ENCODE results near the gene USP31. TPM values are rescaled to one million over a fixed set of nuclear protein-coding genes. Genes with fewer than 3 reads are reported as not detected.

The USP31 gene
- total and polyA plus RNA-seq, 3 experiments from 2014 or later: 0.87 to 9.7 (median 8.2) TPM

DNA sequence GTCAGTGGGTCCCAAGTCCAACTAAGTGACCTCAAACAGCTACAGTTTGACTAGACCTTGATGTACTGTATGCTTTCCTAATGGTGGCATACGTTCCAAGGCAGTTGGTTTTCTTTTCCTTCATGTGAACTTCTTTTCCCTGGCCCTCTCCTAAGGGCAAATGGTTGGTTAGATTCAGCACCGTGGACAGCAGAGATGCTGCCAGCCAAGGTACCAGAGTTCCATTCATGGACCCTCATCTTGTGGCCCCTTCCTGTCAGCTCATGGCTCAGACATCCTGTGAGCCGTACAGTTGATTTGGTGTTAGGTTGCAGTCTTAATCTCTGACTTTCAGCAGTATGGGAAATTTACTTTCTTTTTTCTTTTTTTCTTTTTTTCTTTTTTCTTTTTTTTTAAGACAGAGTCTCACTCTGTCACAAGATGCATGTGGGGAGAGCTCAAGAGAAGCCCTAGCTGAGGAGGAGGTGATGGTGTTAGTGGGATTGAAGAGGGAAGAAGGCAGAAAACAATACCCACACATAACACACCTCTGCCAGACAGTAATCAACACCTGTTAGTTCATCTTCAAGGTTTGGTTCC is 122.4 kb downstream of the USP31 start:
- H3K36me3 Mint-ChIP-seq: no peaks in the 10 kb centered on the region
- Histone ChIP-seq H3K27me3 (ENCODE audit: insufficient read depth, low read length, poor library complexity, severe bottlenecking) (peaks cover 3% of the 10 kb centered on the region), H3K27ac (ENCODE audit: low read depth, low read length) (no peak overlapping the region), H3K36me3 (ENCODE audit: insufficient read depth, low read length) (no peaks in the 10 kb centered on the region), H3K9me3 (ENCODE audit: low read length) (no peaks in the 10 kb centered on the region), H3K4me3 (ENCODE audit: low read length) (no peak overlapping the region), H3K4me1 (ENCODE audit: insufficient read depth, low read length) (no peaks in the 10 kb centered on the region)
- no peak for DNase-seq
- no peak overlapping the region for H3K4me3 Mint-ChIP-seq
- ChIA-PET POLR2A (no interaction called here), CTCF (no interaction called here)
- H3K4me1 Mint-ChIP-seq: no peaks in the 10 kb centered on the region
- H3K27me3 Mint-ChIP-seq: peaks cover 12 to 31% of the 10 kb centered on the region in 2 donors
- peaks cover 0 to 2% (median 0%) of the 10 kb centered on the region in 5 donors for H3K9me3 Mint-ChIP-seq
- H3K27ac Mint-ChIP-seq: no peak overlapping the region

DNA sequence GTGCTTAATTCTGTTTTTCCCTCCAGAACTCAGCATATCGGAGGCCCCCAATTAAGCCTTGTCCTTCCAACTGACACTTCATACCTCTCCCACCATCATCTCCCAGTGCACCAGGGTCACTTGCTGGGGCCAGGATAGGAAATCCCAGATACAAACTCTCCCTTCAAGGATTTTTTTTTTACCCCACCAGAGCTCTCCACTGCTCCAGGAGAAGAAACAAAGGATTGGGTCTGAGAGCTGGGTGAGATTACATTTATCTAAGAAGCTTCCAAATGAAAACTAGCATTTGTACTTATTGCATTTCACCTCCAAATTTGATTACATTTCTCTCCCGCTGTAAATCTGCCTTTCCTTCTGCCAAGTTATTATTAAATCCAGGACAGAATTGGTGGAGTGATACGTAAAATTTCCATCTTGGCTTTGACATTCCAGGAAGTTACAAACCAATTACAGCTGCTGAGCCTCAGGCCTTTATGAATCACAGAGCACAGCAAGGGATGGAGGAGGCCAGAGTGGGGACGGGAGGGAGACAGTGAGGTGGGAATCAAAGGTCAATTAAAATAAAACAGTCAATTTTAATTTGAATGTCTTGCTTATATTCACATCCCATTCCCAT is 123.5 kb downstream of the USP31 start:
- ChIA-PET CTCF (no interaction called here), POLR2A (no interaction called here)
- no peak overlapping the region for H3K4me3 Mint-ChIP-seq
- no peaks in the 10 kb centered on the region for H3K4me1 Mint-ChIP-seq
- H3K27ac ChIP-seq (ENCODE audit: low read depth, low read length): no peak overlapping the region
- H3K27me3 ChIP-seq (ENCODE audit: insufficient read depth, low read length, poor library complexity, severe bottlenecking): peaks cover 3% of the 10 kb centered on the region
- no peaks in the 10 kb centered on the region for H3K36me3 ChIP-seq (ENCODE audit: insufficient read depth, low read length)
- DNase-seq: no peak
- H3K27ac Mint-ChIP-seq: no peak overlapping the region
- H3K27me3 Mint-ChIP-seq: peaks cover 10 to 31% of the 10 kb centered on the region in 2 donors
- H3K9me3 ChIP-seq (ENCODE audit: low read length): no peaks in the 10 kb centered on the region
- H3K9me3 Mint-ChIP-seq: peaks cover 0 to 2% (median 0%) of the 10 kb centered on the region in 5 donors
- H3K4me1 ChIP-seq (ENCODE audit: insufficient read depth, low read length): no peaks in the 10 kb centered on the region
- no peak overlapping the region for H3K4me3 ChIP-seq (ENCODE audit: low read length)
- no peaks in the 10 kb centered on the region for H3K36me3 Mint-ChIP-seq

DNA sequence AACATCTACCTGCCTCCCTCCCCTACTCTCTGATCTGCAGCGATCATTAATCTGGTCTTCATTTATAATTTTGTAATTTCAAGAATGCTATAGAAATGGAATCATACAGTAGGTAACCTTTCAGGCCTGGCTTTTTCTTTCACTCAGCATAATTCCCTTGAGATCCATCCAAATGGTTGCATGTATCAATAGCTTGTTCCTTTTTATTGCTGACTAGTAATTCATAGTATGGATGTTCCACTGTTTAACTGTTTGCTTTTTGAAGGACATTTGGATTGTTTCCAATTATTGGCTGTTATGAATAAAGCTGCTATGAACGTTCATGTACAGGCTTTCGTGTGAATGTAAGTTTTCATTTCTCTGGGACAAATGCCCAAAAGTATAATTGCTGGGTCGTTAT is 125.2 kb downstream of the USP31 start:
- no peaks in the 10 kb centered on the region for H3K4me1 Mint-ChIP-seq
- H3K9me3 ChIP-seq (ENCODE audit: low read length): no peaks in the 10 kb centered on the region
- no peaks in the 10 kb centered on the region for H3K4me1 ChIP-seq (ENCODE audit: insufficient read depth, low read length)
- ChIA-PET CTCF (no interaction called here), POLR2A (no interaction called here)
- no peak for DNase-seq
- no peak overlapping the region for H3K27ac Mint-ChIP-seq
- H3K9me3 Mint-ChIP-seq: peaks cover 0 to 2% (median 0%) of the 10 kb centered on the region in 5 donors
- no peak overlapping the region for H3K4me3 Mint-ChIP-seq
- H3K36me3 Mint-ChIP-seq: no peaks in the 10 kb centered on the region
- no peak overlapping the region for H3K4me3 ChIP-seq (ENCODE audit: low read length)
- H3K27ac ChIP-seq (ENCODE audit: low read depth, low read length): no peak overlapping the region
- no peaks in the 10 kb centered on the region for H3K27me3 ChIP-seq (ENCODE audit: insufficient read depth, low read length, poor library complexity, severe bottlenecking)
- no peaks in the 10 kb centered on the region for H3K36me3 ChIP-seq (ENCODE audit: insufficient read depth, low read length)
- peaks cover 7 to 24% of the 10 kb centered on the region in 2 donors for H3K27me3 Mint-ChIP-seq

DNA sequence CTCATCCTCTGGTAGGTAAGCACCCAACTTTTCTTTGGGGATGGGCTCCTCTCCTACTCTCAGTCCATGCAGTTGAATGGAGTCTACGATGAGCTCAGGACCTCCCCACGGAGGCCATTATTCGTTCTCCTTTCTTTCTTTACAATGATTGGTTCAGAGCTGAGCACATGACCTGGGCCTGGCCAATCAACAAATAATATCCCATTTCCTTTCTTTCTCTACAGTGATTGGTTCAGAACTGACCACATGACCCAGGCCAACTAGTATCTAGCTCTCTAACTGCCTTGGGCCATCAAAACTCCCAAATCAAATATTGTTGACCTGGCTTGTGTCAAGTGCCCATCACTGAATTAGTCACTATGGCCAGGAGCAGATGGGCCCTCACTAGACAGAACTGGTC is 129.2 kb downstream of the USP31 start:
- no peaks in the 10 kb centered on the region for H3K9me3 ChIP-seq (ENCODE audit: low read length)
- H3K36me3 ChIP-seq (ENCODE audit: insufficient read depth, low read length): no peaks in the 10 kb centered on the region
- Mint-ChIP-seq H3K36me3 (no peaks in the 10 kb centered on the region), H3K4me3 (no peak overlapping the region), H3K27me3 (peaks cover 6 to 28% of the 10 kb centered on the region in 2 donors), H3K4me1 (no peaks in the 10 kb centered on the region), H3K9me3 (no peaks in the 10 kb centered on the region), H3K27ac (no peak overlapping the region)
- H3K27me3 ChIP-seq (ENCODE audit: insufficient read depth, low read length, poor library complexity, severe bottlenecking): no peaks in the 10 kb centered on the region
- H3K4me3 ChIP-seq (ENCODE audit: low read length): no peak overlapping the region
- POLR2A ChIA-PET: no interaction called here
- no peaks in the 10 kb centered on the region for H3K4me1 ChIP-seq (ENCODE audit: insufficient read depth, low read length)
- no peak overlapping the region for H3K27ac ChIP-seq (ENCODE audit: low read depth, low read length)
- CTCF ChIA-PET: no interaction called here
- no peak for DNase-seq

DNA sequence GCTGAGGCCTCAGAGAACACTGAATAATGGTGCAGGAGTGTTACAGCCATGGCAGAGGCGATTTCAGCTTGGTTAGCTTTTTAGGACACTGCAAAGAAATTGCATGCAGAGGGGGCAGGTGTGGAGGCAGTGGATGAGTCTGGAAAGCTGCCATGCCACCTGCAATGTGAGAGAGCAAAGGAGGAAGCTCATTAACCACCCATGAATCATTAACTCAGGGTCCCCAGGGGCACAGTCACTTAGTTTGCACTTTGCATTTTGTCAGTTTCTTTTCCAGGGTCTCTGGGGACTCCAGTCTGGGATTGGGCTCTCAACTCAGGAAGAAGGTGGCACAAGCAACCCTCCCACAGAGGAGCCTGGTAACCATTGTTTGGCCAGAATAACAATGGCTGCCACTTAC is 132.9 kb downstream of the USP31 start:
- Histone ChIP-seq H3K36me3 (ENCODE audit: insufficient read depth, low read length) (no peaks in the 10 kb centered on the region), H3K4me1 (ENCODE audit: insufficient read depth, low read length) (no peaks in the 10 kb centered on the region), H3K27me3 (ENCODE audit: insufficient read depth, low read length, poor library complexity, severe bottlenecking) (no peaks in the 10 kb centered on the region), H3K4me3 (ENCODE audit: low read length) (no peak overlapping the region), H3K27ac (ENCODE audit: low read depth, low read length) (no peak overlapping the region), H3K9me3 (ENCODE audit: low read length) (no peaks in the 10 kb centered on the region)
- Mint-ChIP-seq H3K27ac (no peak overlapping the region), H3K36me3 (no peaks in the 10 kb centered on the region), H3K4me1 (no peaks in the 10 kb centered on the region), H3K9me3 (no peaks in the 10 kb centered on the region), H3K4me3 (no peak overlapping the region), H3K27me3 (peaks cover 9 to 21% of the 10 kb centered on the region in 2 donors)
- ChIA-PET CTCF (no interaction called here), POLR2A (no interaction called here)
- no peak for DNase-seq

- peaks cover 9 to 20% of the 10 kb centered on the region in 2 donors for H3K27me3 Mint-ChIP-seq
- H3K4me3 Mint-ChIP-seq: no peak overlapping the region
Measured at GRCh38 chr16:23015580-23015979, 133.7 kb downstream of the USP31 start.

GRCh38 chr16:23014592-23014991 is 134.7 kb downstream of the USP31 start:
- H3K9me3 Mint-ChIP-seq: no peaks in the 10 kb centered on the region
- CTCF ChIA-PET: no interaction called here

More at GRCh38 chr16:23015580-23015979, 133.7 kb downstream of the USP31 start:
- no peaks in the 10 kb centered on the region for H3K27me3 ChIP-seq (ENCODE audit: insufficient read depth, low read length, poor library complexity, severe bottlenecking)
- H3K36me3 ChIP-seq (ENCODE audit: insufficient read depth, low read length): no peaks in the 10 kb centered on the region
- ChIA-PET CTCF (no interaction called here), POLR2A (no interaction called here)
- Mint-ChIP-seq H3K36me3 (no peaks in the 10 kb centered on the region), H3K9me3 (no peaks in the 10 kb centered on the region), H3K27ac (no peak overlapping the region), H3K4me1 (no peaks in the 10 kb centered on the region)
- H3K4me1 ChIP-seq (ENCODE audit: insufficient read depth, low read length): no peaks in the 10 kb centered on the region
- H3K9me3 ChIP-seq (ENCODE audit: low read length): no peaks in the 10 kb centered on the region
- no peak overlapping the region for H3K4me3 ChIP-seq (ENCODE audit: low read length)
- DNase-seq: no peak
- H3K27ac ChIP-seq (ENCODE audit: low read depth, low read length): no peak overlapping the region

More at GRCh38 chr16:23014592-23014991, 134.7 kb downstream of the USP31 start:
- Histone ChIP-seq H3K36me3 (ENCODE audit: insufficient read depth, low read length) (no peaks in the 10 kb centered on the region), H3K9me3 (ENCODE audit: low read length) (no peaks in the 10 kb centered on the region), H3K27me3 (ENCODE audit: insufficient read depth, low read length, poor library complexity, severe bottlenecking) (no peaks in the 10 kb centered on the region), H3K4me3 (ENCODE audit: low read length) (no peak overlapping the region), H3K27ac (ENCODE audit: low read depth, low read length) (no peak overlapping the region), H3K4me1 (ENCODE audit: insufficient read depth, low read length) (no peaks in the 10 kb centered on the region)
- no peak for DNase-seq
- no peaks in the 10 kb centered on the region for H3K4me1 Mint-ChIP-seq
- no peak overlapping the region for H3K4me3 Mint-ChIP-seq
- peaks cover 7 to 24% of the 10 kb centered on the region in 2 donors for H3K27me3 Mint-ChIP-seq
- no peaks in the 10 kb centered on the region for H3K36me3 Mint-ChIP-seq
- no peak overlapping the region for H3K27ac Mint-ChIP-seq
- POLR2A ChIA-PET: no interaction called here
